ENCODE measurements around the gene MYCN.
A peak's percentile ranks its signal among the peaks of the same experiment; 100 is the strongest.
"Not testable (repeated sequence)": the region's sequence is repeated elsewhere in the genome, so short reads cannot be mapped to it uniquely, and the experiment has no call there.

Gene MYCN

GRCh38 chr2:15939854-15940660 is at the start of gene MYCN:
TSS of gene MYCN (plus strand) at chr2:15940550. CDS start at chr2:15942065, 1,515 bp downstream.
- DNase-seq: peak; percentile 47 to 62

GRCh38 chr2:15890936-15891905 is 49.1 kb upstream of the MYCN start:
- DNase-seq: no peak

GRCh38 chr2:15892151-15892880 is 48.0 kb upstream of the MYCN start:
- DNase-seq: no peak

GRCh38 chr2:15893085-15893484 is 47.3 kb upstream of the MYCN start:
- DNase-seq: no peak

- DNase-seq: no peak
These were observed 46.5 kb upstream of the MYCN start for GRCh38 chr2:15893689-15894480.

- DNase-seq: no peak
These were observed 45.7 kb upstream of the MYCN start for GRCh38 chr2:15894481-15895144.

- DNase-seq: no peak
These were observed 44.5 kb upstream of the MYCN start for GRCh38 chr2:15895615-15896469.

- DNase-seq: no peak
These were observed 43.5 kb upstream of the MYCN start for GRCh38 chr2:15896859-15897258.

GRCh38 chr2:15897431-15898098 is 42.8 kb upstream of the MYCN start:
- no peak for DNase-seq

GRCh38 chr2:15899327-15899612 is 41.1 kb upstream of the MYCN start:
- no peak for DNase-seq

GRCh38 chr2:15899751-15900493 is 40.4 kb upstream of the MYCN start:
- DNase-seq: no peak

GRCh38 chr2:15901095-15901807 is 39.1 kb upstream of the MYCN start:
- DNase-seq: no peak

GRCh38 chr2:15901808-15902130 is 38.6 kb upstream of the MYCN start:
- DNase-seq: no peak

GRCh38 chr2:15903910-15904309 is 36.4 kb upstream of the MYCN start:
- not testable (repeated sequence) for DNase-seq

GRCh38 chr2:15905267-15905645 is 35.1 kb upstream of the MYCN start:
- DNase-seq: no peak

GRCh38 chr2:15905986-15906491 is 34.3 kb upstream of the MYCN start:
- no peak for DNase-seq

GRCh38 chr2:15906778-15907177 is 33.6 kb upstream of the MYCN start:
- DNase-seq: no peak

- no peak for DNase-seq
These were observed 32.7 kb upstream of the MYCN start for GRCh38 chr2:15907461-15908324.

Measured in activated CD4-positive, alpha-beta T cell treated with anti-CD3 and anti-CD28 coated beads, Interleukin-2, amount 50 U/mL, for 48 hours (primary cell).